NCI-H226 (cell line): ENCODE measurements around the gene PLXNA4.
"Not testable (repeated sequence)": the region's sequence is repeated elsewhere in the genome, so short reads cannot be mapped to it uniquely, and the experiment has no call there.

Experiments
- DNase-seq: peaks from one replicate; pipeline ENCODE4 v3.0.0-alpha.2; 2015

PLXNA4 gene

GRCh38 chr7:132407764-132408163 is 168.5 kb downstream of the PLXNA4 start:
- DNase-seq: no peak

GRCh38 chr7:132406039-132406438 is 170.2 kb downstream of the PLXNA4 start:
- DNase-seq: no peak

DNA sequence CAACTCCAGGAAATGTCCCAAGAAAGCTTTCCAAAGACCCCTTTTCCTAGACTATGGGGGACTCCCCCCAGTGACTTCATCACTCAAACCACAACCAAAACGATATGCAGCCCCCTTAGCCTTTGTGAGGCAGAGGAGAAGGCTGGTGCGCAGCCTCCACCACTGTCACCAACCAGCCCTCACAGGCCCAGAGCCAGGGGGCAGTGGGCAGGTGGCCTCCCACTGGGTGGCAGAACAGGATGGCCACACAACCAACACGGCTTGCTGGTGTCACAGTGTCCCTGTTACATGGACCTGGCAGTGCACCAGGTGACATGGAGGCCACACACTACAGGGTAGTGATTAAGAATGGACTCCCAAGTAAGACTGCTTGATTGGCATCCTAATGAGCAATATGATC is 172.0 kb downstream of the PLXNA4 start:
- no peak for DNase-seq

DNA sequence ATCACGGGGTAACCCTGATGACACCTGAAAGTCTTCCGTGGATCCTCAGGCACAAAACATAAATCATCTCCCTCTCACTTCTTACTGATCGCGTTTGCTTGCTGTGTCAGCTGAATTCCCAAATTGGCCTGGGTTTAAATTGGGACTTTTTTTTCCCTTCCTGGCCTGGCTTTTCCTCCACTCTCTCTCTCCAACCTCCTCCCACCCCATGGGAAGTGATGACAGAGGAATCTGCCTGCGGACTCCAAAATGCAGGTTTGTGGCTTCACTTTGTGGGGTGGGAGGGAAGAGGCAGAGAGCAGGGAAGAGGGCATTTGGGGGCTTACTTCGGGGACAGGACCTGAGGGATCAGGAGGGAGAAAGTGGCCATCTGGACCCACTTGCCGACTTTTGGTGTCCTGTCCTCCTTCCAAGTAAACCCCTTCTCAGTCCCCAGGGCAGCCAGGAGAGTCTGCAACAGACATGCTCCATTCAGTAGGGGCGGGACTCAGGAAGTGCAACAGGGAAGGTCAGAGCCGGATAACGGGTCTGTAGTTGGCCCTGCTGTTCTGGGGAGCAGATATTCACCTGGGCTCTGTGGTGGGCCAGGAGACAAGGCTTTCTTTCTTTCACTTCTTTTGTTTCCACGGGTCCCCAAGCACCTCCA is 172.7 kb downstream of the PLXNA4 start:
- no peak for DNase-seq

GRCh38 chr7:132402751-132403245 is 173.5 kb downstream of the PLXNA4 start:
- DNase-seq: no peak

- no peak for DNase-seq
These were observed 174.2 kb downstream of the PLXNA4 start for GRCh38 chr7:132402096-132402495.

- no peak for DNase-seq
These were observed 175.6 kb downstream of the PLXNA4 start for GRCh38 chr7:132400561-132401142.

DNA sequence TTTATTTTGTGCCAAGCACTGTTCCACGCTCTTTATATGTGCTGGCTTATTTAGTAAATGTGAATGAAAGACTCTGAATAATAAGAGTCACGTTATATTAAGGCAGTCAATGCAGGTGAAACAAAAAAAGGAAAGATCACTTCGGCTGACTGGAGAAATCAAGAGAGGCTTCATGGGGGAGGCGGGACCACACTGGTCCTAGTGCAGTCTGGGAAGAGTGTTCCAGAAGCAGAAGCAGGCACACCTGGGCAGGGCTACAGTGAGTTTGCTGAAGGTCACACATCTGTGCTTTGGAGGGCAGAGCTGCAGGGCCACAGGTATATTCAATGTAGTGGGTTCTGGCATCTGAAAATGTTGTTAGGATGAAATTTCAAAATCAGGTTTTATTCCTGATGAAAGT is 176.9 kb downstream of the PLXNA4 start:
- DNase-seq: no peak

- no peak for DNase-seq
These were observed 177.9 kb downstream of the PLXNA4 start for GRCh38 chr7:132398253-132398925.

DNA sequence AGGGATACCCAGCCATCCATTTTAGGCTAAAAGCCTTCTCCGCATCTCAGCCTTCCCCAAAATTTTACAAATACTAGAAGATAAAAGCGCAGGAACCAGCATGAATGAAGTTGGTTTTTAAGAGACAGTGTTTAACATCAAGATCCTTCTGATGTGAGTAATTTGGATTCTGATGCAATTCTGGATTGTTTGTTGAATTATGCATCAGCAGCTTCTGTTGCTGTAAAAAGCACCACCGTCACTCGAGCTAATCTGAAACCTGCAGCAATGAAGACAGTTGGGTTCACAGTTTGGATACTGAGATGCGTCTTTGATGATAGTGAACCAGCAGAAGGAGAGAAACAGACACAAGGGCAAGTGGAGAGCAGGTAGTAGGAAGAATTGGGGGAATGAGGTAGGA is 179.2 kb downstream of the PLXNA4 start:
- no peak for DNase-seq

- DNase-seq: no peak
These were observed 180.9 kb downstream of the PLXNA4 start for GRCh38 chr7:132395361-132395760.

DNA sequence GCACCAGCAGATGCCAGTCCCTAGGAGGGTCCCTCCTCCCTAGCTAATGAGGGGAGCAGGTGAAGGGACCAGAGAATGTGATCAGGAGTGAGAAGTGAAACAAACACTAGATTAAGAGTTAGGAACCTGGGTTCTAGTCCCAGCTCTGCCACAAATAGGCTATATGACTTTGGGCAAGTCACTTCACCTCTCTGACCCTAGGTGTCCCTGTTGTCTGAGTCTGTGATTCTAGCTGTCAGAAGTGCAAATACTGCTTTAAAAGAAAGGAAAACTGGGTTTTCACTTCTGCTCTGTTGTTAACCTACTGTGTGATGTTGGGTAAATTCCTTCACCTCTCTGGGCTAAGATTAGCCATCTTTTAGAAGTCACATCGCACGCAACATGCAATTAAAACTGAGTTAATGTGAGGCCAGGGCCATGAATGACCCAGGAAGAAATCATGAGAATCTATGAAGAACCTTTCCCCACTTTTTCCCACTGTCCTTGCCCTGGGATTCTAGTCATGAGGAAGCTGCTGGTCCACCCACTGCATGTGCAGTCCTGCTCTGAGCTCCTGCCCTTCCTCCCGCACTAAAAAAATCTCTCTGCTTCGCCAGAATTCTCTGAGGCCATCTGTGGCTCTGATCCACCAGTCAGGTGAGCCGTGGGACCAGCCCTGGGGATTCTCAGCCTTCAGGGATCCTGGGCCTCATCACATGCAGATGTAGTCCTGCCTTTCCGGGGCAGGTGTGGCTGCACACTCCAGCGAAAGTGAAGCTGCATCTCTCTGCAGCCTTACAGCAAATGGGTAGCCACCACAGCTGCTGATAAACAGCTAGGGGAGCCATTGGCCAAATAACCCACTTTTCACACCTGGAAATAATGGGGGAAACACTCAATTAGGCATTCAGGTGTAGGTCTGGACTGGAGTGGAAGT is 181.7 kb downstream of the PLXNA4 start:
- DNase-seq: no peak

- DNase-seq: no peak
These were observed 182.4 kb downstream of the PLXNA4 start for GRCh38 chr7:132393789-132394261.

- no peak for DNase-seq
These were observed 183.6 kb downstream of the PLXNA4 start for GRCh38 chr7:132392713-132393112.

DNA sequence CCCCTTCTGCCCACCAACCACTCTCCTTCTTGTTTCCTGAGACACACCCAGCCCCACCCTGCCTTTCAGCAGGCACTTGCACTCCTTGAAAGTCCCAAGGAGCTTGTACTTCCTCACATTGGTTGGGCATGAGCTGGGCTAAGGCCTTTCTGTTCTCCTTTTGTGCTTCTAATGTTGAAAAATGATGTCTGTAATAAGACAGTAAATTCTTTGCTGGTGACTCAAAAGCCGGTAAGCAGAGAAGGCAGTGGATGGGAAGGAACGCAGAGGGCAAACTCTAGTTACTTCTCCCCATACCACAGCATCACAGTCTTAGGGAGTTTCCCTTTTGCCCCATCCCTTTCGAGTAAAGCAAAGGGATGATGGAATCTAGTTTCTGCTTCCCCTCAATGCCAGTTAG is 185.6 kb downstream of the PLXNA4 start:
- DNase-seq: peak; percentile 15

DNA sequence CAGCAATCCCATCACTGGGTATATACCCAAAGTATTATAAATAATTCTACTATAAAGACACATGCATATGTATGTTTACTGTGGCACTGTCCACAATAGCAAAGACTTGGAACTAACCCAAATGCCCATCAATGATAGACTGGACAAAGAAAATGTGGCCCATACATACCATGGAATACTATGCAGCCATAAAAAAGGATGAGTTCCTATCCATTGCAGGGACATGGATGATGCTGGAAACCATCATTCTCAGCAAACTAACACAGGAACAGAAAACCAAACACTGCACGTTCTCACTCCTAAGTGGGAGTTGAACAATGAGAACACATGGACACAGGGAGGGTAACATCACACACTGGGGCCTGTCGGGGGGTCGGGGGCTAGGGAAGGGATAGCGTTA is 186.2 kb downstream of the PLXNA4 start:
- not testable (repeated sequence) for DNase-seq

DNA sequence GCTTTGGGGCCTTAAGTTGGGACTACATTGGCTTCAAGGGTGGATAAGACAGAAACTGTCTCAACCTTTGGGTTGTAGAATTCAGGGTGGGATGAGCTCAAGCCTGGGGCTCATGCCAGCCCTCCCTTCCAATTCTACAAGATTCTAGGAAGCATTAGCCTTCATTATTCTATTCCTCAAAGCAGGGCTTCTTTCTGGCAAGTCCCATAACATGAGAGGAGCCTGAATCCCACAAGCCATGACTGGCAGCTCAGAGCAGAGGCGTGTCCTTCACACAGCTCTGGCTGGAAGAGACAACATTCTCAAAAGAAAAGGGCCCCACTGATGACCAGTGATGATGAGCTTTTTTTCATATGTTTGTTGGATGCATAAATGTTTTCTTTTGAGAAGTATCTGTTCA is 187.6 kb downstream of the PLXNA4 start:
- DNase-seq: no peak

DNA sequence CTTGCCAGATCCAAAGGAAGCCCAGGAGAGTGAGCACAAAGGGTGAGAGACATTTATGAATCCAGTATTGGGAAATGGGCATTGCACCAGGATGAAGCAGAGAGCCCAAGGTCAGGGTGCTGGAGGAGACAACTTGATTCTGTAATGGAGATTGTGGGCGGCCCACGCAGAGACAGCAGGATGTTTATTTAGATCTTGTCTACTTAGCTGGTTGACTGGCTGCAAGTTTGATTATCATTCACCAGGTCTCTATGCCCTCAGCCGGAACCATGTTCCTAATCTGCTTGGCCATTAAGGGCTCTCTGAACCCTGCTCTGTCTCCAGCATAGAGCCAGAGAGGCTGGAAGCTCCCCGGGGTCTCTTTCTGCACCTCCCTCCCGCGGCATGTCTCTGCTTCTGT is 188.7 kb downstream of the PLXNA4 start:
- no peak for DNase-seq

DNA sequence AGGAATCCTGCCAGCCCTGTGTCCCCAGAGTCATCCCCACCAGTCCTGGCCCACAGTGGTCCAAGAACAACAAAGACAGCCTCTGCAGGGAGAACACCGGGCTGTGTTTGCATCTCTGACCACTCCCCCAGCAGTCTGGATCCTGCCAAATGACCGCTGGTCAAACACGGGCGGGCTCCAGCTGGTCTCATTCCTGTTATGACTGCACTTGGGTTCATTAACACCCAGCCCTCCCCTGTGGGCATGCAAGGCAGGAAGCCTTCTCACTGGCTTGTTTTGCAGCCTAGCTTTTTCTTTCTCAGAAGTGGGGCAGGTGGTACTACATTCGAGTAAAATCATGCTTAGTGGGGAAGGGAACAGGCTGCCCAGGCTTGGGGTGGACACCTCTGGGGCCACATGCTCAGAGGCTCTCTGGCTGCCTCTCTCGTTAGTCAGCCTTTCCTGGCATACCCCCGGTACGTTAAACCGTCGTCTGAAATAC is 190.0 kb downstream of the PLXNA4 start:
- DNase-seq: no peak

GRCh38 chr7:132383962-132384361 is 192.3 kb downstream of the PLXNA4 start:
- DNase-seq: no peak

- no peak for DNase-seq
These were observed 194.4 kb downstream of the PLXNA4 start for GRCh38 chr7:132381742-132382472.

DNA sequence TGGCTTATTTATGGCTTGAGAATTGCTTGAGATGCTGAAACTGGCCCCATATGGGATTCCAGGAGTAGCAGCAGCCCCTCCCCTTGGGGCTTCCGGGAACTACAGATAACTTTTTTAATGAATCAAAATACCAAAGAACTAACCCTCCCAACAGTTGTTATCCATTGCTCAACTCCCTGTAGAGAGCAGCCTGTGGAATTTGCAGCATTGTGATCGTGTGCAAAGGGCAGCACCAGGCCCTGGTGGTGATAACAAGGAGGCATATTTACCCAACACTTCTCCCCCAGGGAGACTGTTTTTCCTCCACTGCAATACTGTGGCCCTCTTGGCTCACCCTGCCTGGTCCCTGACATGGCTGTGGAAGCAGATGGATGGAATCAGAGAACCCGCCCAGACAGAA is 196.2 kb downstream of the PLXNA4 start:
- peak; percentile 9 for DNase-seq
